ENCODE results near the gene FDXACB1.

FDXACB1 gene

DNA sequence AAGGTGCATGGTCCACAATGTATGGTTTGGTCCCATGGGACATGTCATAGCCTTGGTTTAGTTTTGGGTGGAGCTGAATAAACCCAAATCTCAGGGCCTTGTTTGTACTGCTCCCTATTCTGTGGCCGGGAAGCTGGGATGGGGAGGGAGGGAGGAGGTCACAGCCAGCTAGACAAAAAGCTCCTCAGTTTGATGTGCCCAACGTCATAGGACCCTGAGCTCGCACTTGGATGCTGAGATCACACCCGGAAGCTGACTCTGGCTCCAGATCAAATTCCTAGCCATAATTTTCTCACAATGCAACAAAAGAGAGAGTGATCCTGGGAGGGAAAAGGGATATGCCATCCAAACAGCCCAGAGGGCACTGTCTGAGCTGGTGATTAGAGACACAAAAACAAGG lies 35.0 kb upstream of the FDXACB1 start:
- DNase-seq (ENCODE audit: low read depth) = peak; percentile 78
- no peak overlapping the region for H3K4me3 ChIP-seq (ENCODE audit: low read length)
- TF ChIP-seq, protein P1, sequence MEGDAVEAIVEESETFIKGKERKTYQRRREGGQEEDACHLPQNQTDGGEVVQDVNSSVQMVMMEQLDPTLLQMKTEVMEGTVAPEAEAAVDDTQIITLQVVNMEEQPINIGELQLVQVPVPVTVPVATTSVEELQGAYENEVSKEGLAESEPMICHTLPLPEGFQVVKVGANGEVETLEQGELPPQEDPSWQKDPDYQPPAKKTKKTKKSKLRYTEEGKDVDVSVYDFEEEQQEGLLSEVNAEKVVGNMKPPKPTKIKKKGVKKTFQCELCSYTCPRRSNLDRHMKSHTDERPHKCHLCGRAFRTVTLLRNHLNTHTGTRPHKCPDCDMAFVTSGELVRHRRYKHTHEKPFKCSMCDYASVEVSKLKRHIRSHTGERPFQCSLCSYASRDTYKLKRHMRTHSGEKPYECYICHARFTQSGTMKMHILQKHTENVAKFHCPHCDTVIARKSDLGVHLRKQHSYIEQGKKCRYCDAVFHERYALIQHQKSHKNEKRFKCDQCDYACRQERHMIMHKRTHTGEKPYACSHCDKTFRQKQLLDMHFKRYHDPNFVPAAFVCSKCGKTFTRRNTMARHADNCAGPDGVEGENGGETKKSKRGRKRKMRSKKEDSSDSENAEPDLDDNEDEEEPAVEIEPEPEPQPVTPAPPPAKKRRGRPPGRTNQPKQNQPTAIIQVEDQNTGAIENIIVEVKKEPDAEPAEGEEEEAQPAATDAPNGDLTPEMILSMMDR (conservative IDR thresholded peaks at IDR 0.05; ENCODE audit: low read depth, low read length) = no peak

DNA sequence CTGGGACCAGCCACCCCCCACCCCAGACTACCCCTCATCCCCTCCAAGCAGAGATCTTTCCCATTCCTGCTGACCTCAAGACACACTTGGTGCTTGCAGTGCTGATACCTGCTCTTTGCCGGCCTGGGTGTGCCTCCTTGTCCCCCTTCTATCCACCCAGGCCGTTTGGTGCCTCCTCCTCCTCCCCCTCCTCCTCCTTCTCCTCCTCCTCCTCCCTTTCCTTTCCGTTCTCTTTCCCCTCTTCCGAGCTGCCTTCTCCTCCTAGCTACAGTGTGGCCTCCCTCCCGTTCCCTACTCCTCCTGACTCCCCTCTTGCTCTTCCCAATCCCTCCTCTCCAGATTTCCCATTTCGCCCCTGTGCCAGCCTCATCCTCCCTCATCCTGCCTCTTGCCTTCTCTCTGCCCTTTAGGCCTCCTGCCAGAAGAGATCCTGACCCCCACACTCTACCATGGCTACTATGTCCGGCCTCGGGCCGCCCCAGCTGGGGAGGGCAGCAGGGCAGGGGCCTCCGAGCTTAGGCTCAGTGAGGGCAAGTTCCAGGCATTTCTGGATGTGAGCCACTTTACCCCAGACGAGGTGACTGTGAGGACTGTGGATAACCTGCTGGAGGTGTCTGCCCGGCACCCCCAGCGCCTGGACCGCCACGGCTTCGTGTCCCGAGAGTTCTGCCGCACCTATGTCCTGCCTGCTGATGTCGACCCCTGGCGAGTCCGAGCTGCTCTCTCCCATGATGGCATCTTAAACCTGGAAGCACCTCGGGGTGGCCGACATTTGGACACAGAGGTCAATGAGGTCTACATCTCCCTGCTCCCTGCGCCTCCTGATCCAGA lies 34.3 kb upstream of the FDXACB1 start:
- TF ChIP-seq, protein P1 (conservative IDR thresholded peaks at IDR 0.05; ENCODE audit: low read depth, low read length) = no peak
- no peak for DNase-seq (ENCODE audit: low read depth)
- no peak overlapping the region for H3K4me3 ChIP-seq (ENCODE audit: low read length)

DNA sequence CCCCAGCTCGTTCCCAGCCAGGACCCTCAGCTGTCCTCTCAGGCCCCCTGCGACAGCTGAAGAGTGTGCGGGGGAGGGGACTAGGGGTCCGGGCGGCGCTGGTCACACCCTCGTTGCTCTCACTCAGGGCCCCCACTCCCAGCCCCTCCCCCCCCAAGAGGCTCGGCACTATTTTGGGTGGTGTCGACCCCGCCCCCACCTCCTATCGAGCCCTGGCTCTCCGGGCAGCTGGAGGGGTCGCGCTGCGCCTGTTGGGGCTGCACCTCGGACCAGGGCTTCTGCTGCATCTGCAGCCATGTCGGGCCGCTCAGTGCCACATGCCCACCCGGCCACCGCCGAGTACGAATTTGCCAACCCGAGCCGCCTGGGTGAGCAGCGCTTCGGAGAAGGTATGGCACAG lies 33.6 kb upstream of the FDXACB1 start, which contains the start of gene HSPB2:
Gene HSPB2 (plus strand): TSS at position 200 of the 400 bp plus-strand sequence. CDS start 96 bp downstream, at position 296.
- TF ChIP-seq, protein P1 (conservative IDR thresholded peaks at IDR 0.05; ENCODE audit: low read depth, low read length) = no peak
- DNase-seq (ENCODE audit: low read depth) = no peak
- H3K4me3 ChIP-seq (ENCODE audit: low read length) = peak within 1 kb of the TSS; percentile 41

DNA sequence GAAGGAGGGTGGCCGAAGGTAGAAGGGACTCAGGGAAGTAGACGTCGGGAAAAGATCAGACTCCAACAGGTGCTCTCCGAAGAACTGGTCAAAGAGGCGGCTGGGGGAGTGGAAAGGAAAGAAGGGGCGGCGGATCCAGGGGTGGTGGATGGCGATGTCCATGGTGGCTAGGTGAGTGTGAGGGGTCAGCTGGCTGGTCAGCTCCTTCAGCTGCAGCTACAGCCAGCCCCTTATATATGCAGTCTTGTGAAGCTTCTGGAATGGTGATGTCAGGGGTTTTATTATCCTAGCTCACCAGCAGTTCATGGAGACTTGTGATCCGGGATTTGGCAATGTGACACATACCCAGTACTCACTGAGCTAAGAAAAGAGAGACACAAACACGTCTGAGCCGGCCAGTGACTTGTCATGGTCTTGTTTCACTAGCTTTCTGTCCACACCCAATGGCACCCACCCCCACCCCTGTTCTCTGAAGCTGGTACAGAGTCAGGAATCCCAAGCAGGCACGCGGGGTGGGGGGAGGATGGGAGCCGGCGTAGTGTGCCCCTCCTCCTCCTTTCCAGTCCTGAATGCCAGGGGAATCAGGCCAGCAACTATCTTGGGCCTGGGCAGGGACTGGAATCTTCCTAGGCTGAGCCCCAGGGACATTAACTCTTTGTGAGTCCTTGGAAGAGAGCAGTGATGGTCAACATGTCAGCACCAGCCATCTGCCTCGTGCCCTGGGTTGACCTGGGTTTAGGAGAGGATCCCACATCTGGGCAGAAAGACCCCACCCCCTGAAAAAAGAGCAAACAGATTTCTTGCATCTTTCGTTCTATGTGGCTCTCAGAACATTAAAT lies 32.8 kb upstream of the FDXACB1 start, which contains the start of gene CRYAB:
Gene CRYAB (minus strand): TSS at position 208 of the 839 bp plus-strand sequence. CDS start 46 bp downstream, at position 162.
- TF ChIP-seq, protein P1 (conservative IDR thresholded peaks at IDR 0.05; ENCODE audit: low read depth, low read length) = no peak
- H3K4me3 ChIP-seq (ENCODE audit: low read length) = peak within 1 kb of the TSS; percentile 41
- DNase-seq (ENCODE audit: low read depth) = peak; percentile 99

DNA sequence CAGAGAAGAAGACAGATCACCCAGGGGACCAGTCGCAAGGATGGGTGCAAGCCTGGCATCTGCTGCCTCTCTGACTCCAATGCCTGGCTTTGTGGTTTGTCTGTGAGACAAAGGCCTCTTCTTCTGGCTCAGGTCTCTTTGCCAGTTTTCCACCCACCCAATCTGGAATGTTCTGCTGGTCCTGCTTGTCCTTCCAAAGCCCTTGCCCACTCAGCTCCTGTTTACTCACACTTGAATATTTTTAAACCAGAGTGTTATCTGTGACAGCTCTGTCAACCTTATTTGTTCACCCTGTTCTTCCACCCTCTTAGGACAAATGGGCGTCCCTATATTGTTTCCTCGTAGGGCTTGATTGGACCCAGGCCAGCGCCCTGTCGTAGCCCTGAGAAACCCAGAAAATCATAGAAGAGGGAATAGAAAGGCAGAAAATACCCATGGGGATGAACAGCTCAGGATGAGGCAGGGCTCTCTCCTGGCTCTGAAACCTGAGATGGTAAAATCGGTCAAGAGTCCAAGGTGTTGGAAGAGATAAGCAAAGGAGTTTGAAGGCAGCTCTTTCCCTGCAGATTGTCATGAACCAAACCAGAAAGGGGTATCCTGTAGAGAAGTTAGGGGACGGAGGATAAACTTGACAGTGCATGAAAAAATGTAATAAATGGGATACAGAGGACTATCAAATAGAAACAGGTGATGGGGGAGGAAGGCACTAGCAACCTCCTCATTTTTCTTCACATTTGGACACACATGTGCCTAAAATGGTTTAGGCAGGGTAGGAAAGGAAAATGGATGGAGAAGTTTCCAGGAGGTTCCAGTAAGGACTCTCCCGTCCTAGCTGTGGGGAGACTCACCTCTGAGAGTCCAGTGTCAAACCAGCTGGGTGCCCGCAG lies 32.0 kb upstream of the FDXACB1 start:
- TF ChIP-seq, protein P1 (conservative IDR thresholded peaks at IDR 0.05; ENCODE audit: low read depth, low read length) = no peak
- no peak for DNase-seq (ENCODE audit: low read depth)
- H3K4me3 ChIP-seq (ENCODE audit: low read length) = peak overlapping the region; percentile 41

DNA sequence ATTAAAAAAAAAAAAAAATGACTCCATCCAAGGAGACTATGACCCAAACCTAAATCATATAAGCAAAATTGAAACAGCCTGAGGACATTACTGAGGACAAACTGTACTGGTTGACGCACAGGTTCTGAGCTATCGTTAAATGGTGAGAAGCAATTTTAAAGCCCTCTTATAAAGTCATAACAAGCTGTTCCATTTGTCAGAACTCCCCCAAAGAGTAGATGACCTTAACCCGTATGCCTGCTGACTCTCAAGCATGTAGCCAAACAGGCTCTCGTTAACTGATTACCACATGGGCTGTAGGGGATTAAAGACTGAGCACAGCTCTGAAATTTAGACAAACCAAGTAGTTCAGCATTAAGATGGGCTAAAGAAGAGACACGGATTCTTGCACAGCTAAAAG lies 30.4 kb upstream of the FDXACB1 start:
- no peak for DNase-seq (ENCODE audit: low read depth)
- TF ChIP-seq, protein P1 (conservative IDR thresholded peaks at IDR 0.05; ENCODE audit: low read depth, low read length) = no peak
- peak overlapping the region; percentile 41 for H3K4me3 ChIP-seq (ENCODE audit: low read length)
